PC-3 (cell line): ENCODE measurements around the gene U2SURP. TPM values are rescaled to one million over a fixed set of nuclear protein-coding genes. Genes with fewer than 3 reads are reported as not detected.

Source experiments
- ATAC-seq: fragments of 200-7000 bp; cut with Tn5 transposase; 2 replicates; pipeline ENCODE4 v1.9.1; 2020; ENCODE audit warnings: mild to moderate bottlenecking, moderate library complexity
- BruUV-seq: library from RNA; stranded (reverse); fragments of 400-500 nt; replicated peaks from 2 replicates; lab custom pipeline; 2021; lab: Mats Ljungman, UMichigan
- CTCF ChIA-PET: fragments of 300-600 bp; sonication (Branson Sonifier 250); formaldehyde crosslinking; loops from one replicate; lab custom pipeline; 2022; ENCODE audit warnings: antibody characterized with exemption; lab: Charles Lee
- POLR2A ChIA-PET: fragments of 300-600 bp; sonication (Branson Sonifier 250); formaldehyde crosslinking; loops from one replicate; lab custom pipeline; 2022; ENCODE audit warnings: antibody characterized with exemption; ENCODE audit not compliant: unreplicated experiment; lab: Charles Lee
- DNase-seq: peaks from one replicate; pipeline ENCODE4 v3.0.0-alpha.2; 2015
- H2AFZ ChIP-seq: fragments of 300-600 bp; sonication (generic); 2 replicates; pipeline ENCODE4 v1.6.0; 2016; ENCODE audit warnings: antibody characterized with exemption, low read length
- H3F3A ChIP-seq: fragments of 300-600 bp; sonication (generic); one replicate; pipeline ENCODE4 v1.6.0; 2017; ENCODE audit warnings: antibody characterized with exemption, low read length, control low read depth, mild to moderate bottlenecking; ENCODE audit not compliant: unreplicated experiment
- H3K27ac ChIP-seq: fragments of 300-600 bp; sonication (generic); 2 replicates; pipeline ENCODE4 v1.5.1; 2016; ENCODE audit warnings: mild to moderate bottlenecking, low read length
- H3K27me3 ChIP-seq: fragments of 300-600 bp; sonication (generic); 2 replicates; pipeline ENCODE4 v1.6.1; 2016; ENCODE audit warnings: low read length, mixed read lengths
- H3K36me3 ChIP-seq: fragments of 300-600 bp; sonication (generic); 2 replicates; pipeline ENCODE4 v1.6.1; 2016; ENCODE audit warnings: low read depth, mixed run types, low read length, mixed read lengths
- H3K4me1 ChIP-seq: fragments of 300-600 bp; sonication (generic); 2 replicates; pipeline ENCODE4 v1.5.1; 2016; ENCODE audit warnings: low read length; ENCODE audit not compliant: insufficient read depth
- H3K4me2 ChIP-seq: fragments of 300-600 bp; sonication (generic); 2 replicates; pipeline ENCODE4 v1.6.0; 2016; ENCODE audit warnings: low read length
- H3K4me3 ChIP-seq: fragments of 300-600 bp; sonication (generic); 2 replicates; pipeline ENCODE4 v1.5.1; 2016; ENCODE audit warnings: mild to moderate bottlenecking, low read length, mixed read lengths
- H3K79me2 ChIP-seq: fragments of 300-600 bp; sonication (generic); 2 replicates; pipeline ENCODE4 v1.6.1; 2017; ENCODE audit warnings: low read length, mixed read lengths
- H3K9ac ChIP-seq: fragments of 300-600 bp; sonication (generic); 2 replicates; pipeline ENCODE4 v1.6.0; 2016; ENCODE audit warnings: mild to moderate bottlenecking, low read length
- H3K9me2 ChIP-seq: fragments of 300-600 bp; sonication (generic); replicated peaks from 2 replicates; pipeline ENCODE4 v1.6.1; 2016; ENCODE audit warnings: mixed run types, low read length, mixed read lengths
- H3K9me3 ChIP-seq: fragments of 300-600 bp; sonication (generic); 2 replicates; pipeline ENCODE4 v1.6.1; 2016; ENCODE audit warnings: low read length, mixed read lengths
- H4K20me1 ChIP-seq: fragments of 300-600 bp; sonication (generic); 2 replicates; pipeline ENCODE4 v1.6.1; 2016; ENCODE audit warnings: low read length, mixed read lengths
- EZH2 ChIP-seq: fragments of 300-600 bp; sonication (generic); IDR thresholded peaks from one replicate; pipeline ENCODE4 v1.6.1; 2017; ENCODE audit warnings: antibody characterized with exemption, mild to moderate bottlenecking, low read length; ENCODE audit not compliant: unreplicated experiment
- EZH2phosphoT487 ChIP-seq: fragments of 300-600 bp; sonication (generic); IDR thresholded peaks from 2 replicates; pipeline ENCODE4 v1.6.1; 2018; ENCODE audit warnings: mild to moderate bottlenecking, antibody characterized with exemption, low read length, borderline replicate concordance
- intact Hi-C: fragments of 100-400 bp; cut with micrococcal nuclease; formaldehyde crosslinking; loops from 2 replicates; pipeline ENCODE4 v1.9.0; 2023
- total RNA-seq: library from RNA; depleted of rRNA; stranded (reverse); fragments of >200 nt; gene quantifications from 2 replicates; pipeline ENCODE4 v1.2.3, GENCODE V29; 2014
- TF ChIP-seq, protein P1 (sequence below): fragments of 300-600 bp; sonication (generic); conservative IDR thresholded peaks from 2 replicates; pipeline ENCODE4 v1.5.1; 2017; ENCODE audit warnings: antibody characterized with exemption, low read depth, mild to moderate bottlenecking, low read length

The U2SURP gene
- total RNA-seq, 1 experiment from 2014 or later: 81.1 TPM

DNA sequence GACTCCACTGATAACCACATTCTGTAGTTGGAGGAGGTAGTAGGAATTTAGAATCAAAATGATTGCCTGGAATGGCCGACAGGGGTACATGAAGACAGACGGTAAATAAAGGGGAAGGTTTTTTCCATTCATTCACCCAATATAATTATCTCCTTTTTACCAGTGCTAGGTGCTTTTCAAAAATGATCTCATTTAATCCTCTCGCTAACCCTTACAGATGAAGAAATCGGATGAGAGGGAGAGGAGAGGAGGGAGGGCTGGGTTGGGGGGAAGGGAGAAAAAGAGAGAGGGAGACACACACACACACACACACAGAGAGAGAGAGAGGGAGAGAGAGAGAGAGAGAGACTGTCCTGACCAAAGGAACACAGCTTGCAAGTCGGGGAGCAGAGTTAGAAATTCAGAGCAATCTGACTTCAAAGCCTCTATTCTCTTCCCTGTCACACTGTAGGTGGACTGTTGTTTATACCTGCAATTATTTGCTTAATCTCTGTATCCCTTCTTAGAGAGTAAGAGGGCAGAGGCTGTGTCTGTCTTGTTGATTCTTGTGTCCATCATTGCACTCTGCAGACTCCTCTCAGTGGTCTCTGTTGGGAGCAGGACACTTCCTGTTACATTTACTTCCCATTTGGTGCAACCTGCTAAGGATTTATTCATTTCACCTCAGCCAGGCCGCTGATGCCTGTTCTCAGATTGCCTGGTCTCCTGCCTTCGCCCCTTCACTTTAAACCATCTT, 19.2 kb upstream of the U2SURP start:
- DNase-seq (no peak), ATAC-seq (no peak)
- H3K27ac ChIP-seq: no peak overlapping the region
- ChIA-PET CTCF (interaction anchor here (1.0 kb wide), 1 partner anchor 153 kb away, joined by 3 read pairs; no protein-coding TSS in a partner anchor), POLR2A (no interaction called here)
- TF ChIP-seq EZH2: no peak
- TF ChIP-seq, protein P1, sequence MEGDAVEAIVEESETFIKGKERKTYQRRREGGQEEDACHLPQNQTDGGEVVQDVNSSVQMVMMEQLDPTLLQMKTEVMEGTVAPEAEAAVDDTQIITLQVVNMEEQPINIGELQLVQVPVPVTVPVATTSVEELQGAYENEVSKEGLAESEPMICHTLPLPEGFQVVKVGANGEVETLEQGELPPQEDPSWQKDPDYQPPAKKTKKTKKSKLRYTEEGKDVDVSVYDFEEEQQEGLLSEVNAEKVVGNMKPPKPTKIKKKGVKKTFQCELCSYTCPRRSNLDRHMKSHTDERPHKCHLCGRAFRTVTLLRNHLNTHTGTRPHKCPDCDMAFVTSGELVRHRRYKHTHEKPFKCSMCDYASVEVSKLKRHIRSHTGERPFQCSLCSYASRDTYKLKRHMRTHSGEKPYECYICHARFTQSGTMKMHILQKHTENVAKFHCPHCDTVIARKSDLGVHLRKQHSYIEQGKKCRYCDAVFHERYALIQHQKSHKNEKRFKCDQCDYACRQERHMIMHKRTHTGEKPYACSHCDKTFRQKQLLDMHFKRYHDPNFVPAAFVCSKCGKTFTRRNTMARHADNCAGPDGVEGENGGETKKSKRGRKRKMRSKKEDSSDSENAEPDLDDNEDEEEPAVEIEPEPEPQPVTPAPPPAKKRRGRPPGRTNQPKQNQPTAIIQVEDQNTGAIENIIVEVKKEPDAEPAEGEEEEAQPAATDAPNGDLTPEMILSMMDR: no peak
- TF ChIP-seq EZH2phosphoT487: no peak
- peaks cover 4% of the 10 kb centered on the region for H3K4me1 ChIP-seq
- H3K27me3 ChIP-seq: no peaks in the 10 kb centered on the region
- no peak overlapping the region for H3K4me3 ChIP-seq
- no peak overlapping the region for H3K4me2 ChIP-seq
- no peaks in the 10 kb centered on the region for H3K79me2 ChIP-seq
- intact Hi-C loops: no loop called here
- no TSS peak for BruUV-seq
- no peaks in the 10 kb centered on the region for H3K9me3 ChIP-seq
- no peaks in the 10 kb centered on the region for H3K36me3 ChIP-seq
- H3K9me2 ChIP-seq: no peaks in the 10 kb centered on the region
- no peaks in the 10 kb centered on the region for H3F3A ChIP-seq
- H2AFZ ChIP-seq: no peak overlapping the region
- H4K20me1 ChIP-seq: no peaks in the 10 kb centered on the region
- no peak overlapping the region for H3K9ac ChIP-seq

DNA sequence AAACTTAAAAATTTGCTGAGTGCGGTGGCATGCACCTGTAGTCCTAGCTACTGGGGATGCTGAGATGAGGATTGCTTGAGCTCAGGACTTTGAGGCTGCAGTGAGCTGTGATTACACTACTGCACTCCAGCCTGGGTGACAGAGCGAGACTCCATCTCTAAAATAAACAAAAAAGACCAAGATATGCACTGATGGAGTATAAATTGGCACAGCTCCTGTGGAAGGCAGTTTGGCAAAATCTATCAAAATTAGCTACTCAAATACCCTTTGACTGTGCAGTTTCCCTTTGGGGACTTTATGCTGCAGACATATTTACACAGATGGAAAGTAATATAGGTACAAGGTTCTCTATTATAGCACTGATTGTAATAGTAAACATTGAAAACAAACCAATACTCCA, 18.1 kb upstream of the U2SURP start:
- no peak overlapping the region for H3K4me3 ChIP-seq
- no peaks in the 10 kb centered on the region for H3K9me2 ChIP-seq
- no peaks in the 10 kb centered on the region for H3K4me1 ChIP-seq
- ChIA-PET POLR2A (no interaction called here), CTCF (no interaction called here)
- no peaks in the 10 kb centered on the region for H3K36me3 ChIP-seq
- no peaks in the 10 kb centered on the region for H3K79me2 ChIP-seq
- intact Hi-C loops: no loop called here
- DNase-seq (no peak), ATAC-seq (no peak)
- H3K27me3 ChIP-seq: no peaks in the 10 kb centered on the region
- H3F3A ChIP-seq: no peaks in the 10 kb centered on the region
- no peaks in the 10 kb centered on the region for H3K9me3 ChIP-seq
- H2AFZ ChIP-seq: no peak overlapping the region
- no peak overlapping the region for H3K4me2 ChIP-seq
- H4K20me1 ChIP-seq: no peaks in the 10 kb centered on the region
- H3K9ac ChIP-seq: no peak overlapping the region
- BruUV-seq: no TSS peak
- no peak overlapping the region for H3K27ac ChIP-seq
- TF ChIP-seq EZH2 (no peak), EZH2phosphoT487 (no peak)

DNA sequence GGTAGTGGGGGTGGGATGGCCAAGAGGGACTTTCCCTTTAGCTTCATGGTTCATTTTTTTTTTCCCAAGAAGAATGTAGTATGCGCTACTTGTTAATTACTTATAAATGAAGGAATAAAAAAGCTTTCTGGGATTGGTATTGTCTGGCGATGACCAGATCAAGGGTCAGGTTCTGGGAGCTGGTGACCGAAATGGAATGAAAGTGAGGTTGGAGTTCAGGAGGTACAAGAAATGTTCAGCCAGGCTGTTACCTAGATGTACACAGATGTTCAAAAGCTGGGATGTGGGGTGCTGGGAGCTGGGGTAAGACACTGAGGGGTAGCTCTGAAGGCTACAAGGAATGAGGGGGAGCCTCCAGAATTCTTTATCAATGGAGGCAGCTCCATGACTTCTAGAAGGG, 17.1 kb upstream of the U2SURP start:
- Histone ChIP-seq H3K27me3 (no peaks in the 10 kb centered on the region), H3F3A (no peaks in the 10 kb centered on the region), H3K27ac (no peak overlapping the region), H3K79me2 (no peaks in the 10 kb centered on the region), H3K36me3 (no peaks in the 10 kb centered on the region), H3K9me3 (no peaks in the 10 kb centered on the region), H3K9ac (no peak overlapping the region), H2AFZ (no peak overlapping the region), H3K4me2 (no peak overlapping the region), H3K4me3 (no peak overlapping the region), H3K9me2 (no peaks in the 10 kb centered on the region), H3K4me1 (no peaks in the 10 kb centered on the region), H4K20me1 (no peaks in the 10 kb centered on the region)
- intact Hi-C loops: no loop called here
- BruUV-seq: no TSS peak
- CTCF ChIA-PET: no interaction called here
- TF ChIP-seq, protein P1: no peak
- TF ChIP-seq EZH2phosphoT487 (no peak), EZH2 (no peak)
- ATAC-seq: no peak
- POLR2A ChIA-PET: no interaction called here
- no peak for DNase-seq
